Measurements from ENCODE around the gene TUBGCP6. TPM values are rescaled to one million over a fixed set of nuclear protein-coding genes. Genes with fewer than 3 reads are reported as not detected.

TUBGCP6 gene
- total RNA-seq, 1 donor from 2014 or later: 16.9 TPM

DNA sequence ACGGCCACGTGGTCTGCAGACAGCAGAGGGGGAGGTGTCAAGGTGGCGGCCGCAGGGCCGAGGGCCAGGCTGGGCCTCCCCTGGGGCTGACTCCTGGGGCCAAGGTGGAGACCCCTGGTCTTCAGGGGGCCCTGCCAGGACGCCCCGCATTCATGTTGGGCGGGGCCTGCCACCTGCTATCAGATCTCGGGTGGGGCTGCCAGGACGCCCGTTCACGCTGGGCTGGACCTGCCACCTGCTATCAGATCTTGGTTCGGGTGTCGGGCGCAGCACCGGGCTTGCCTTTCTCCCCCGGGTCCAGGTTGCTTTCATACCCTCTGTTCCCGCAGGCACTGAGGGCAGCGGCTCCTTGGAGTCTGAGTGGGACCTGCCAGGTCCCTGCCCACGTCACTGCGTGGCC is 41.5 kb upstream of the TUBGCP6 start:
- Histone ChIP-seq H3F3A (ENCODE audit: low read depth) (no peaks in the 10 kb centered on the region), H3K9me3 (ENCODE audit: low read depth) (no peaks in the 10 kb centered on the region), H3K27ac (no peak overlapping the region), H3K9ac (no peak overlapping the region), H3K4me2 (no peak overlapping the region), H2AFZ (replicated peaks) (no peak overlapping the region), H3K27me3 (no peaks in the 10 kb centered on the region), H3K4me3 (no peak overlapping the region), H4K20me1 (ENCODE audit: low read depth) (peaks cover 34% of the 10 kb centered on the region), H3K4me1 (no peaks in the 10 kb centered on the region), H3K36me3 (no peaks in the 10 kb centered on the region), H3K79me2 (ENCODE audit: low read depth) (peaks cover 6% of the 10 kb centered on the region)
- Mint-ChIP-seq H3K27ac (no peak overlapping the region), H3K4me3 (no peak overlapping the region), H3K27me3 (ENCODE audit: insufficient read depth, low read depth) (no peaks in the 10 kb centered on the region), H3K4me1 (no peaks in the 10 kb centered on the region), H3K9me3 (no peaks in the 10 kb centered on the region), H3K36me3 (peaks cover 3% of the 10 kb centered on the region)
- no peak for TF ChIP-seq EZH2 (IDR thresholded peaks at IDR 0.05)
- TF ChIP-seq, protein P1, sequence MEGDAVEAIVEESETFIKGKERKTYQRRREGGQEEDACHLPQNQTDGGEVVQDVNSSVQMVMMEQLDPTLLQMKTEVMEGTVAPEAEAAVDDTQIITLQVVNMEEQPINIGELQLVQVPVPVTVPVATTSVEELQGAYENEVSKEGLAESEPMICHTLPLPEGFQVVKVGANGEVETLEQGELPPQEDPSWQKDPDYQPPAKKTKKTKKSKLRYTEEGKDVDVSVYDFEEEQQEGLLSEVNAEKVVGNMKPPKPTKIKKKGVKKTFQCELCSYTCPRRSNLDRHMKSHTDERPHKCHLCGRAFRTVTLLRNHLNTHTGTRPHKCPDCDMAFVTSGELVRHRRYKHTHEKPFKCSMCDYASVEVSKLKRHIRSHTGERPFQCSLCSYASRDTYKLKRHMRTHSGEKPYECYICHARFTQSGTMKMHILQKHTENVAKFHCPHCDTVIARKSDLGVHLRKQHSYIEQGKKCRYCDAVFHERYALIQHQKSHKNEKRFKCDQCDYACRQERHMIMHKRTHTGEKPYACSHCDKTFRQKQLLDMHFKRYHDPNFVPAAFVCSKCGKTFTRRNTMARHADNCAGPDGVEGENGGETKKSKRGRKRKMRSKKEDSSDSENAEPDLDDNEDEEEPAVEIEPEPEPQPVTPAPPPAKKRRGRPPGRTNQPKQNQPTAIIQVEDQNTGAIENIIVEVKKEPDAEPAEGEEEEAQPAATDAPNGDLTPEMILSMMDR (IDR thresholded peaks at IDR 0.05): no peak
- no peak for TF ChIP-seq EZH2phosphoT487 (IDR thresholded peaks at IDR 0.05)
- no peak for DNase-seq (ENCODE audit: low spot score)

DNA sequence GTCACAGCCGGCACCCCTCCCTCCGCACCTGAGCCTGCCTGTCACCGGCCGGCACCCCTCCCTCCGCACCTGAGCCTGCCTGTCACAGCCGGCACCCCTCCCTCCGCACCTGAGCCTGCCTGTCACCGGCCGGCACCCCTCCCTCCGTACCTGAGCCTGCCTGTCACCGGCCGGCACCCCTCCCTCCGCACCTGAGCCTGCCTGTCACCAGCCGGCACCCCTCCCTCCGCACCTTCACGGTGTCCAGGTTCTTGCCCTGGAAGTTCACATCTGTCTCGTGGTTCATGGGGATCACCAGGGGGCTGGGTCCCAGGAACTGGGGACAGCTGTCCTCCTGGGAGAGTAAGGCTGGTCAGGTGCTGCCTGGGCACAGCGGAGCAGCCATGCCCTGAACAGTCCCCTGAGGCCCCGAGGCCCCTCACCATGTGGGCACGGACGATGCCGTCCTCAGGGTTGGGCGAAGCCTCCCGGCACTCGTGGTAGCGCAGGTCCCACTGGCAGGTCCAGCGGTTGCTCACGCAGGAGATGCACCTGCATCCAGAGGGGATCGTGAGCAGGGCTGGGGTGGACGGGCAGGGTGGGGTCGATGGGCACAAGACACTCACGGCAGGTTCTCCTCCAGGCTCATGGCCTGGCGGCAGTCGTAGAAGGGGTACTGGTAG is 40.9 kb upstream of the TUBGCP6 start:
- no peak overlapping the region for H3K27ac Mint-ChIP-seq

DNA sequence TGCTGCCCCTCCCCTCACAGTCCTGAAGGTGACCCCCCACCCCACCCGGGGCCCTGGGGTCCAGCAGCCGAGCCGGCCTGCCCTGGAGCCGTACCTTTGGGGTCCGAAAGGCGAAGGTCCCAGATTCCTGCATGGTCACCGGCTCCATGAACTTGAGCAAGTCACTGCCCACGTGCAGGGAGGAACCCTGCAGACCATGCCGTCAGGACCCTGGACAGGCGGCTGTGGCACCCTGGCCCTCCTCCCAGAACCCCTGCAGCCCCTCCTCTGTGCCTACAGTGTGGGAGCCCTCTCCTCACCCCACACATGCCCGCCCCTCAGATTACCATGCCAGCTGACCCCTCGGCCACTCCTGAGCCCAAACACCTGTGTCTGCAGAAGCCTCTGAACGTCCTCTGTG is 39.7 kb upstream of the TUBGCP6 start:
- H3K4me3 ChIP-seq: no peak overlapping the region
- no peaks in the 10 kb centered on the region for H3K4me1 Mint-ChIP-seq
- no peaks in the 10 kb centered on the region for H3K79me2 ChIP-seq (ENCODE audit: low read depth)
- no peaks in the 10 kb centered on the region for H3K36me3 ChIP-seq
- H3K36me3 Mint-ChIP-seq: peaks cover 5% of the 10 kb centered on the region
- no peak overlapping the region for H3K4me3 Mint-ChIP-seq
- H3K9ac ChIP-seq: no peak overlapping the region
- no peak overlapping the region for H3K4me2 ChIP-seq
- no peaks in the 10 kb centered on the region for H3K27me3 ChIP-seq
- no peak for DNase-seq (ENCODE audit: low spot score)
- H3K27me3 Mint-ChIP-seq (ENCODE audit: insufficient read depth, low read depth): no peaks in the 10 kb centered on the region
- H3K4me1 ChIP-seq: no peaks in the 10 kb centered on the region
- no peaks in the 10 kb centered on the region for H3K9me3 ChIP-seq (ENCODE audit: low read depth)
- no peak for TF ChIP-seq EZH2 (IDR thresholded peaks at IDR 0.05)
- TF ChIP-seq, protein P1 (IDR thresholded peaks at IDR 0.05): no peak
- TF ChIP-seq EZH2phosphoT487 (IDR thresholded peaks at IDR 0.05): no peak
- no peak overlapping the region for H2AFZ ChIP-seq (replicated peaks)
- H3K9me3 Mint-ChIP-seq: no peaks in the 10 kb centered on the region
- H3F3A ChIP-seq (ENCODE audit: low read depth): no peaks in the 10 kb centered on the region
- no peak overlapping the region for H3K27ac ChIP-seq
- peaks cover 19% of the 10 kb centered on the region for H4K20me1 ChIP-seq (ENCODE audit: low read depth)
- H3K27ac Mint-ChIP-seq: no peak overlapping the region

More for the DNA sequence above, 40.9 kb upstream of the TUBGCP6 start:
- Histone ChIP-seq H3K4me2 (no peak overlapping the region), H3K9me3 (ENCODE audit: low read depth) (no peaks in the 10 kb centered on the region), H3K9ac (no peak overlapping the region), H3F3A (ENCODE audit: low read depth) (no peaks in the 10 kb centered on the region), H3K79me2 (ENCODE audit: low read depth) (peaks cover under 1% of the 10 kb centered on the region), H3K4me1 (no peaks in the 10 kb centered on the region), H3K36me3 (no peaks in the 10 kb centered on the region), H4K20me1 (ENCODE audit: low read depth) (peaks cover 28% of the 10 kb centered on the region), H3K27me3 (no peaks in the 10 kb centered on the region), H3K4me3 (no peak overlapping the region), H2AFZ (replicated peaks) (no peak overlapping the region), H3K27ac (no peak overlapping the region)
- no peaks in the 10 kb centered on the region for H3K4me1 Mint-ChIP-seq
- H3K36me3 Mint-ChIP-seq: peaks cover 3% of the 10 kb centered on the region
- DNase-seq (ENCODE audit: low spot score): no peak
- H3K9me3 Mint-ChIP-seq: no peaks in the 10 kb centered on the region
- no peaks in the 10 kb centered on the region for H3K27me3 Mint-ChIP-seq (ENCODE audit: insufficient read depth, low read depth)
- TF ChIP-seq EZH2phosphoT487 (IDR thresholded peaks at IDR 0.05) (no peak), EZH2 (IDR thresholded peaks at IDR 0.05) (no peak)
- TF ChIP-seq, protein P1 (IDR thresholded peaks at IDR 0.05): no peak
- H3K4me3 Mint-ChIP-seq: no peak overlapping the region

Measured in neural progenitor cell (in vitro differentiated cells).